Measurements from ENCODE around the gene SEMA5B. TPM values are rescaled to one million over a fixed set of nuclear protein-coding genes. Genes with fewer than 3 reads are reported as not detected.

SEMA5B gene
- total and polyA plus RNA-seq, 2 of the 4 experiments (the other 2 are of a cell fraction) = not detected

DNA sequence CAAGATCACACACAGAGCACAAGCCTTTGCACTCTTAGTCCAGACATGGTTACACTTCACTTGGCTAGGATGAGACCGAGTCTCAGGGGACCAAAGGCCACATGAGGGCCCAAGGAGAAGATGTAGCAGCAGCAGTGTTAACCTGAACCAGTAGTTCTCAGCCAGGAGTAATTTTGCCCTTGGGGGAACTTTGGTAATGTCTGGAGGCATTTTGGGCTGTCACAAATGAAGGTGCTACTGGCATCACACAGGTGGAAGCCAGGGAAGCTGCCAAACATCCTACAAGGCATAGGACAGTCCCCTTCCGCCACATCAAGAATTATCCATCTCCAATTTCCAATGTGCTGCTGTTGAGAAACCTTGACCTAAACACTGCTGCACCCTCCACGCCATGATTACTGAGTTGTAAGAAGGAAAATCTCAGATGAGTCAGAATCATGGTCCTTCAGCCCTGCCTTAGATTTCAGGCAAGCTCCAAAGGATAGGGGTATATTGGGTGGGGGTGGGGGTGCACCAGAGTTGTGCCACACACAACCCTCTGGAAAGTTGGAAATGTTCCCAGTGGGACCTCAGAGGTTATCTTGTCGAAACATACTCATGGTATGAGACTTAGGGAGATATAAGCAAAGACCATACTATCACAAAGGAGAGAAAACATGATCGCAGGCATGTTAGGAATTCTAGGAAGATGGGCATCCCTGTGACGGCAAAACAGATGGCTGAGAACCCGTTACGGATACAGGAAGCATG lies 36.2 kb downstream of the SEMA5B start:
- TF ChIP-seq MAFK (IDR thresholded peaks at IDR 0.05; ENCODE audit: low read depth, low read length) (no peak), RFX5 (IDR thresholded peaks at IDR 0.05; ENCODE audit: low read depth, low read length) (no peak), FOS (IDR thresholded peaks at IDR 0.05; ENCODE audit: low read depth, low read length) (no peak), CHD1 (IDR thresholded peaks at IDR 0.05; ENCODE audit: low read depth, low read length) (no peak), ELK1 (IDR thresholded peaks at IDR 0.05; ENCODE audit: borderline replicate concordance, low read depth, low read length) (no peak), BHLHE40 (IDR thresholded peaks at IDR 0.05; ENCODE audit: low read depth, low read length) (no peak), NFE2L2 (IDR thresholded peaks at IDR 0.05; ENCODE audit: low read depth, low read length) (no peak), RAD21 (IDR thresholded peaks at IDR 0.05; ENCODE audit: low read length) (no peak), MXI1 (IDR thresholded peaks at IDR 0.05; ENCODE audit: borderline replicate concordance, low read depth, low read length) (no peak), POLR2A (IDR thresholded peaks at IDR 0.05; ENCODE audit: low read depth, low read length) (no peak), CEBPB (IDR thresholded peaks at IDR 0.05; ENCODE audit: low read depth, low read length) (no peak), SMC3 (IDR thresholded peaks at IDR 0.05; ENCODE audit: low read depth, low read length) (no peak), MAZ (IDR thresholded peaks at IDR 0.05; ENCODE audit: borderline replicate concordance, low read depth, low read length) (no peak), RCOR1 (IDR thresholded peaks at IDR 0.05; ENCODE audit: insufficient replicate concordance, low read length) (no peak)
- TF ChIP-seq, protein P1, sequence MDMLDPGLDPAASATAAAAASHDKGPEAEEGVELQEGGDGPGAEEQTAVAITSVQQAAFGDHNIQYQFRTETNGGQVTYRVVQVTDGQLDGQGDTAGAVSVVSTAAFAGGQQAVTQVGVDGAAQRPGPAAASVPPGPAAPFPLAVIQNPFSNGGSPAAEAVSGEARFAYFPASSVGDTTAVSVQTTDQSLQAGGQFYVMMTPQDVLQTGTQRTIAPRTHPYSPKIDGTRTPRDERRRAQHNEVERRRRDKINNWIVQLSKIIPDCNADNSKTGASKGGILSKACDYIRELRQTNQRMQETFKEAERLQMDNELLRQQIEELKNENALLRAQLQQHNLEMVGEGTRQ (IDR thresholded peaks at IDR 0.05; ENCODE audit: low read depth, low read length) = no peak
- TF ChIP-seq, protein P2, sequence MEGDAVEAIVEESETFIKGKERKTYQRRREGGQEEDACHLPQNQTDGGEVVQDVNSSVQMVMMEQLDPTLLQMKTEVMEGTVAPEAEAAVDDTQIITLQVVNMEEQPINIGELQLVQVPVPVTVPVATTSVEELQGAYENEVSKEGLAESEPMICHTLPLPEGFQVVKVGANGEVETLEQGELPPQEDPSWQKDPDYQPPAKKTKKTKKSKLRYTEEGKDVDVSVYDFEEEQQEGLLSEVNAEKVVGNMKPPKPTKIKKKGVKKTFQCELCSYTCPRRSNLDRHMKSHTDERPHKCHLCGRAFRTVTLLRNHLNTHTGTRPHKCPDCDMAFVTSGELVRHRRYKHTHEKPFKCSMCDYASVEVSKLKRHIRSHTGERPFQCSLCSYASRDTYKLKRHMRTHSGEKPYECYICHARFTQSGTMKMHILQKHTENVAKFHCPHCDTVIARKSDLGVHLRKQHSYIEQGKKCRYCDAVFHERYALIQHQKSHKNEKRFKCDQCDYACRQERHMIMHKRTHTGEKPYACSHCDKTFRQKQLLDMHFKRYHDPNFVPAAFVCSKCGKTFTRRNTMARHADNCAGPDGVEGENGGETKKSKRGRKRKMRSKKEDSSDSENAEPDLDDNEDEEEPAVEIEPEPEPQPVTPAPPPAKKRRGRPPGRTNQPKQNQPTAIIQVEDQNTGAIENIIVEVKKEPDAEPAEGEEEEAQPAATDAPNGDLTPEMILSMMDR (conservative IDR thresholded peaks at IDR 0.05; ENCODE audit: low read depth, low read length) = no peak
- H3K4ac ChIP-seq (ENCODE audit: low read depth, low read length) = no peak overlapping the region
- no peak overlapping the region for H4K8ac ChIP-seq (ENCODE audit: low read depth in 2 of 2, low read length in 2 of 2)
- no peak overlapping the region for H4K91ac ChIP-seq (ENCODE audit: insufficient read depth, low read depth, low read length)
- peak overlapping the region; percentile 34 for H2AK9ac ChIP-seq (replicated peaks; ENCODE audit: low read depth, low read length, poor library complexity)
- H2BK15ac ChIP-seq (ENCODE audit: low read depth, low read length) = no peak overlapping the region
- H3K14ac ChIP-seq (replicated peaks; ENCODE audit: low read depth, low read length) = no peak overlapping the region
- H3K9ac ChIP-seq (ENCODE audit: low read depth, low read length) = no peak overlapping the region
- no peaks in the 10 kb centered on the region for H4K20me1 ChIP-seq (ENCODE audit: insufficient read depth, low read length)
- H3K18ac ChIP-seq (ENCODE audit: low read depth, low read length) = no peak overlapping the region
- BruUV-seq (replicated peaks) = no TSS peak
- no peaks in the 10 kb centered on the region for H3K9me3 ChIP-seq (ENCODE audit: control insufficient read depth, insufficient read depth, low read length)
- ChIA-PET CTCF (no interaction called here), POLR2A (ENCODE audit: unreplicated experiment) (no interaction called here)
- intact Hi-C loops (cut with micrococcal nuclease) (no loop called here), in situ Hi-C loops (cut with MboI; ENCODE audit: low sequenced_read_pairs) (no loop called here), dilution Hi-C loops (cut with HindIII; ENCODE audit: low sequenced_read_pairs, unreplicated experiment) (no loop called here)
- no peaks in the 10 kb centered on the region for H3K9me1 ChIP-seq (ENCODE audit: insufficient read depth, low read length)
- H2AK5ac ChIP-seq (ENCODE audit: low read depth, low read length) = no peak overlapping the region
- no peaks in the 10 kb centered on the region for H3K4me1 ChIP-seq (ENCODE audit: control insufficient read depth, insufficient read depth, low read length)
- no peaks in the 10 kb centered on the region for H3K36me3 ChIP-seq (ENCODE audit: control insufficient read depth, insufficient read depth, low read length)
- H3K27me3 ChIP-seq (ENCODE audit: control insufficient read depth, insufficient read depth, low read length) = peaks cover 95% of the 10 kb centered on the region
- WGBS, 2 experiments (ENCODE audit: extremely low coverage in 2 of 2, insufficient read length in 1 of 2) = no CpG with 5 or more reads among the region's 8 CpGs
- no peaks in the 10 kb centered on the region for H3K79me1 ChIP-seq (ENCODE audit: low read depth in 1 of 2, low read length in 2 of 2)
- no peak for ATAC-seq (ENCODE audit: low read depth)
- H3K23ac ChIP-seq (ENCODE audit: low read depth, low read length) = no peak overlapping the region
- H3K4me3 ChIP-seq (ENCODE audit: insufficient read depth, low read depth, low read length) = no peak overlapping the region
- H2BK120ac ChIP-seq (ENCODE audit: low read depth, low read length) = no peak overlapping the region
- no peak overlapping the region for H2BK5ac ChIP-seq (ENCODE audit: low read depth, low read length, poor library complexity, severe bottlenecking)
- no peak overlapping the region for H4K5ac ChIP-seq (ENCODE audit: low read depth, low read length)
- no peak overlapping the region for H2AFZ ChIP-seq (replicated peaks; ENCODE audit: low read length, poor library complexity)
- DNase-seq = no peak
- H3K56ac ChIP-seq (ENCODE audit: extremely low read depth, insufficient read depth, low read length) = no peak overlapping the region
- H2BK20ac ChIP-seq (ENCODE audit: low read depth, low read length) = no peak overlapping the region
- H3K27ac ChIP-seq (ENCODE audit: insufficient read depth, low read length) = no peak overlapping the region
- no peak overlapping the region for H3K4me2 ChIP-seq (ENCODE audit: low read depth, low read length)

Data from IMR-90 (cell line).